ENCODE measurements around the gene SLIT1. TPM values are rescaled to one million over a fixed set of nuclear protein-coding genes. Genes with fewer than 3 reads are reported as not detected.

SLIT1 gene
- polyA plus RNA-seq, 10 donors, result 0.39 to 1.9 (median 0.84) TPM

DNA sequence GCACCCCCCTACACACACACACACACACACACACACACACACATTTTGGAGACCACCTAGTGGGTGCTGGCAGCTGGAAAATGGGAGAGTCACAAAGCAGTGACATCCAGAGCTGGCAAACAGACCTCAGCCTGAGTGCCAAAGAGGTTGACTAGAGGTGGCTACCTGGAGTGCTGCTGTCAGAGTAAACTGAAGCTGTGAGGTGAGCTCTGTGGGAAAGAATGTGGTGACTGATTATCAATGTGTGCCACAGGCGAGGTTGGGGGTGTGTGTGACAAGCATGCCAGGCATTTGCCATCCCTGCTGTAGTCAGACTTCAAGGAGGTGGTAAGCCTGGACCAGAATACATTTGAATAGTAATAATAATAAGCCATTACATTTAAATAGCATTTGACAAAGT, 120.6 kb downstream of the SLIT1 start:
- no peak for DNase-seq

GRCh38 chr10:97063983-97064837, 121.5 kb downstream of the SLIT1 start:
- no peak for DNase-seq

DNA sequence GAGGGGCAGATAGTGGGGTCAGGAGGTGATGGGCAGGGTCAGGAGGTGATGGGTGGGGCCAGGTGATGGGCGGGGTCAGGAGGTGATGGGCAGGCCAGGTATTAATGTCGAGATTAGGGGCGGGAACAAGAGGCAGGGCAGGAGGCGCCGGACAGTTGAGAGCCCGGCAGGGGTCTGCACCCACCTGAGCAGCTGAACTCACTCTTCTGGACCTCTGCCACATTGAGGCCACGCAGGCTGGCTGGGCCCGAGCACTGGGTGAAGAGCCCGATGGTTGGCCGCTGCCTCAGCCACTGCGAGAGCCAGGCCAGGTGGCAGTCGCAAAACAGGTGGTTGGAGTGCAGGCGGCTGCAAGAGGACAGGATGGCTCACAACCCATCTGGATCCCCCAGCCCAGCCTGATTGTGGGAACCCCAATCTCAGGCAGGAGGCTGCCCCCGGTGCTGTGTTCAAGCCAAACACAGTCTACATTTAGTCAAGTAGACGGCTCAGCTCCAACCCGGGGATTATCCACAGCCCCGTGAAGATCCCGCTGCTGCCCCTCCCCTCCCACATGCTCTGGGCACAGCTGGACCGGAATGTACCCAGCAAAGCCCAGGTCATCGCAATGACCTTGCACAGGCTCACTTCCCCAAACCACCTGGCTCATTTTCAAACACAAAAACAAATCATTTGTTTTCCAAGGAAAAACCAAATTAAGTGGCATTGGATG, 122.3 kb downstream of the SLIT1 start:
- DNase-seq, result no peak

DNA sequence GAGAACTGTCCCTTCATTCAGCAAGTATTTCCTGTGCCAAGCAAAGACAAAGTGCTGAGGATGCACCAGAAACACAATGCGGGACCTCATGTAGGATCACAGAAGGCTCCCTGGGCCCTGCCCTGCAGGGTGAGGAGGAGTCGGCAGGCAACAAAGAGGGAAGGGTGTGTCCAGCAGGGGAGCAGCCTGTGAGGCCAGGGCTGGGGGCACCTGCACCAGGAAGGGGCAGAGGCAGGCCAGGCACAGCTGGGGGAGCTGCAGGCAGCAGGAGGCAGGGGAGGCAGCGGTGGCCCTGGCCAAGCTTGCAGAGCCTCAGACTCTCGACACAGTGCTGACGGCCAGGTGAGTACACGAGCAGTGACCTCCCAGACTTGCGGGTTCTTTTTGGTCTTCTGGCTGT, 123.3 kb downstream of the SLIT1 start:
- no peak for DNase-seq

GRCh38 chr10:97062046-97062445, 123.7 kb downstream of the SLIT1 start:
- no peak for DNase-seq

DNA sequence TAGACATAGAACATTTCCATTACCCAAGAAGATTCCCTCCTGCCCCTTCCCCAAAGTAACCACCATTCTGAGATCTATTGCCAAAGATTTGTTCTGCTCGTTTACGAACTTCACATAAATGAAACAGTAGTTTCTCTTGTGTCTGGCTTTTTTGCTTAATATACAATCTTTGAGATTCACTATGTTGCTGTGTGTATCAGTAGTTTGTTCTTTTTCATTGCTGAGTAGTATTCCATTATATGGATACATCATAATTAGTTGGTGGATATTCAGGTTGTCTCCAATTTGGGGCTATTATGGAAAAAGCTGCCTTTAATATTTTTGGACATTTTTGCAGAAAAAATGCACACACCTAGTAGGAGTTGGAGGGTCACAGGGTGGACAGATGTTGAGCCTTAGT, 124.3 kb downstream of the SLIT1 start:
- DNase-seq, result no peak

DNA sequence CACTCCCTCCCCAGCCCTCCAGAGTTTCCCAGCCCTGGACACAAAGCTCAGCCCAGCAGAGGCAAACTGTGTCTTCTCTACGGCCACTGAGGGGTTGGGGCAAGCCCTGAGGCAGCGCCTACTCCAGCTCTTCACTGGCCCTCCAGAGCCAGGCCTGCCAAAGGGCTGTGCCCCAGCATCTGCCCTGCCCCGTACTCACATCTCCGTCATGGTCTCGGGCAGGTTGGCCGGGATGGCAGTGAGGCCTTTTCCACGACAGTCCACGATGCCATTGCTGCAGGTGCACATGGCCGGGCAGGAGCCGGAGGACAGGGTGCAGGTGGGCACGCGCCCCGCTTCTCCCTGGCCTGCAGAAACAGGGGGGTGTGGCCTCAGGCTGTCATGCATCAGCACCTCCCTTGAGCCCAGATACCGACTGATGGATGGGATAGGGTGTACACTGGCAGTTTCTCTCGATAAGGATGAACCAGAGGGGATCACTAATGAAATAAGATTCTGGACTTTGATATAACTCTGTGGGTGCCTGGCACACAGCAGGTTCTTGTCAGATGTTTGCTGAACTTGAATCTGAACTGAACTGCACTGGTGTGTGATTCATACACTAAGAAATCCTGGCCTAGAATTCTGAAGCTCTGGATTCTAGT, 125.2 kb downstream of the SLIT1 start:
- DNase-seq, result no peak

DNA sequence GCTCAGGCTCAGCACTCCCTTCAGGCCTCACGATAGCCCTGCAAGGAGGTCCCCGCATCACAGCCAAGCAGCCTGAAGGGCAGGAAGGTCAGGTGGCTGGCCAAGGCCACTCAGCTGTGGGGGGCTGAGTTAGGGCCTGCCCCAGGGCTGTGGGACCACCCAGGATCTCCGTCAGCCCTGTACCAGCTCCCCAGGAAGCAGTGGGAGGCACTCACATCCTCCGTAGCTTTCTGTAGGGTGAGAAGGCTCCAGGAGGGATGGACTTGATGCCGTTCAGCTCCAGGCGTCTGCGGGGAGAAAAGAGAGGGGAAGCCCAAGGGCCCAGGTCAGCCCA, 125.9 kb downstream of the SLIT1 start:
- DNase-seq, result no peak

DNA sequence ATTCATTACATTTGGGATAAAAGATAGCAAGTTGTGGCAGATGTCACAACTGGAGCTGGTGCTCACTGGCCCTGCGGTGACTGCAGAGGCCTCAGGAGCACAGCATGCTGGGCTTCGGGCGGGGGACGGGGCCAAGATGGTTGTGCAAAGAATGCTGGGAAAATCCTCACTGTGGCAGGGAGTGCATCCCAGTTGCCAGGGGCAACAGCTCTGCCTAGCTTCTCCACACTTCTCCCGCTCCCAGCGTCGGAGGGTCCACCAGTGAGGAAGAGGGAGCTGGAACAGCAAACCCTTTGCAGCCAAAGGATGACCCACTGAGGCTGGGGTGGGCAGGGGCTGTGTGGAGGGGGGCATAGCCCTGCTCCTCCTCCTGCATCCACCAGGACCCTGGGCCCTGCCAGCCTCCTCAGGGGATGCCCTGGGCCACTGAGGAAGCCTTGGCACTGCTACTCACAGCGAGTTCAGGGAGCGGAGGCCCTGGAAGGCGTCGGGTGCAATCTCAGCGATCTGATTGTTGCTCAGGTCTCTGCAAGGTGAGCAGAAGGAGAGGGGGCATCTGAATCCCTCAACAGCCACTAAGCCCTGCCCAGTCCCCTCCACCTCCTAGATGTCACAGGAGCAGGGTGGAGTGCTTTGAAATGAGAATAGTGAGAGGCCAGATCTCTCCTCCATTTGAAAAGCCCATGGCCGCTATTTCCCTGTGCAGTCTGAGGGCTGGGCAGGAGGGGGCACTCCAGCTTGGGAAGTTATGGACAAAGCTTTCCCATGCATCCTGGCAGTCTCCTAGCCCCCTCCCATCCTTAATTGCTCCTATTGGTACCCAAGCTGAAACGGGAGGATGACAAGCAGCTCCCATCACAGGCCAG, 126.5 kb downstream of the SLIT1 start:
- no peak for DNase-seq

DNA sequence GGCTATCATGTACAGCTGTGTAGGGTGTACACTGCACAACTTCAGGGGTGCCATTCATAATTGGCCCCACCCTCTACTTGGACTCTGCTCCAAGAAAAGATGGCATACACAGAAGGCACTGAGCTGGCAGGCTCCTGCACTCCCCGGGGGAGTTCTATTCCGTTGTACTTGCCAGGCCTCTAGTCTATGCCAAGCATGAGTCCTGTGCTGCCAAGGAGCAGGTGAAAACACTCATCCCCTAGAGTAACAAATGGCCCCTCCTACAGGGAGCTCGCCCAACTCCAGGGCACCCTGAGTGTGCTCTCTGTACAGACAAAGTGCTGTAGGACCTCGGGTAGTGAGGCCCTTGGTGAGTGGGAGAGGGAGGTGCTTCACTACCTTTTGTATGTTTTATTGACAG, 127.2 kb downstream of the SLIT1 start:
- no peak for DNase-seq

GRCh38 chr10:97057491-97058235, 128.1 kb downstream of the SLIT1 start:
- DNase-seq, result no peak

- no peak for DNase-seq
These were observed 129.6 kb downstream of the SLIT1 start for GRCh38 chr10:97056003-97056630.

- no peak for DNase-seq
These were observed 132.5 kb downstream of the SLIT1 start for GRCh38 chr10:97053276-97053675.

- no peak for DNase-seq
These were observed 134.7 kb downstream of the SLIT1 start for GRCh38 chr10:97050956-97051496.

DNA sequence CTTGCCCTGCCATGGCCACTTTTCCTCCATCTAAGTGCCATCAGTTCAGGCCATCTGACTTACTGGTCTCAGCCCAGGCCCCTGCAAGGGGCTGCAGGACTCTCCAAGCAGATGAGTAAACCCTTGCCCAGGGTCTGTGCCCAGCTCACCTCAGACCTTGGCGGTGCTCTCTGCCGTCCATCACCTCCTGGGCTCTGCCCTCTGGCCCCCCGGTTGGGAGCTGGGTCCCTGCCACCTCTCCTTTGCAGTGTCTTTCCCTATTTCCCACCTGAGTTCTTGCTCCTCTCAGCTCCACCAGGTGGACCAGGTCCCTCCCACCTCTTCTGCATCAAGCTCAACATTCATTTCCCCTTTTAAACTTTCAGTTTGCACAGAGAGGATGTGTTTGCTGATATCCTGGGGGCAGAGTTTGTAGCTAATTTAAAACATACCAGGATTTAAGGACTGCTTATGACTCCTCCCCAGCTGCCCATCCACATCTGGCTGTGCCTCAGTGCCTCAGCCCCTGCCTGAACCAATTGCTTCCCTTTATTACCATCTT, 135.5 kb downstream of the SLIT1 start:
- DNase-seq, result no peak

DNA sequence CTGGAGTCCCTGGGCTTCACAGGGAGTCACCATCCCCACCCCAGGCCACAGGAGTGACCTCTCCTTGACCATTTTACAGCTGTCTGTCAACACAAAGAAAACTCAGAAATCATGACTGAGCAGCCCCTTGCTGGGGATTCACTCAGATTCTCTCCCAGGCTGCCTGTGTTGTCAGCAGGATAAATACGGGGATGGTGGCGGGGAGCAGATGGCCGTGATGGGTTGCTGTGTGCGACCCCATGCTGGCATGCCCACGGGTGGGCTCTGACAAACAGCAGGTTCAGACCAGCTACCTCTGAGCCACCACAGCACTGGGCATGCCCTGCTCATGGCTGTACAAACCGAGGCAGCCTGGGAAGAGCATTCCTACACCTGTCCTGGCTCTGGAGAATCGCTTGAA, 136.1 kb downstream of the SLIT1 start:
- DNase-seq, result no peak

- no peak for DNase-seq
These were observed 136.9 kb downstream of the SLIT1 start for GRCh38 chr10:97048649-97049427.

DNA sequence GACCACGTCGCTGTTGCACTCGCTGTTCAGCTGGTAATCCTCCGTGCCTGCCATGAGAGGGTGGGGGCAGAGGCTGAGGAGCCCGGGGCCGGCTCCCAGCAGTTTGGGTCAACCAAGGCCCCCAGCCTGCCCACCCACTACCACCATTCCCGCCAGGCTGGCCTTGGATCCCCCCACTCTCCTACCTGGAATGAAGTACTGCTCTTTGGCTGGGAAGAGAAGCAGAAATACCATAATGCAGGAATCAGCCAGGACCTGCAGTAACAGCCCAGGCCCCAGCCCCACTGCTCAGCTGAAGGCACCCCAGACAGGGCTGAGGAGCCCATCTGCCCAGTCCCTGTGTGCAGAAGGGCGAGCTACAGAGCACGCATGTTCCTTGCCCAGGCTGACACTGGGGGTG, 138.0 kb downstream of the SLIT1 start:
- no peak for DNase-seq

DNA sequence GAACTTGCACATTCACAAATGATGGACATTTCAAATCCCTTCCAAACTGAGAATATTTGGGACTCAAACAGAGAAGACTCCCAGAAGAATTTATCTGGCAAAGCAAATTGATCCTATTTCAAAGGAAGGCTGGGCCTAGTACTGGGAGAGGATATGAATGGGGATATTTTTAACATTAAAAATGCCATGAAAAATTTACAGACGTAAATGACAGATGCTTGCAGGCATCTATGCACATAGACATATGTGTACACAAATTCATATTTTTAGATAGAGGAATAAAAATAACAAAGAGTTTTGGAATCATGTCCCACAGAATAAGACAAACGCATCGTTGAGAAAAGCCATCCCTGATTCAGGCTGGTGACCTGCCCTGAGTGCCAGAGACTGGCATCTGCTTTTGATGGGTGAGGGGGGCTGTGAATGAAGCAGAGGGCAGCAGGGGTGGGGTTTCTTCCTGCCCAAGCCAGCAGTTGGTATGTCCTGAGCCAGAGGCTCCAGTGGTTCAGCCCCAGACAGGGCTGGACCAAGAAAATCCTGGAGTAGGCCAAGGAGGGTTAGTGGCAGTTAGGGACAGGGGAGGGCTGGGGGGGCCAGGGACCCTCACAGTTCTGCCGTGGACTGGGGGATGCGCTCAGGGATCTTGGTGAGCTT, 138.5 kb downstream of the SLIT1 start:
- DNase-seq, result peak in 2 of 3 donors; percentile 13 to 26

All from muscle of back (tissue), 11 donors.